ENCODE data around the gene ERCC6.

- TF ChIP-seq CTCF (IDR thresholded peaks at IDR 0.05), result no peak
- TF ChIP-seq POLR2A (IDR thresholded peaks at IDR 0.05), result no peak
These were observed 40.7 kb upstream of the ERCC6 start for GRCh38 chr10:49579621-49580020.
